ENCODE results near the gene EHD3. TPM values are rescaled to one million over a fixed set of nuclear protein-coding genes. Genes with fewer than 3 reads are reported as not detected.
A peak's percentile ranks its signal among the peaks of the same experiment; 100 is the strongest.

Gene EHD3
- total and polyA plus RNA-seq, 11 donors: 8.9 to 31.9 (median 24.0) TPM

GRCh38 chr2:31267437-31268120 is 33.6 kb downstream of the EHD3 start:
- intact Hi-C loops (cut with DNase I): loop anchor here in 1 of 10 donors (5.0 kb wide), 1 partner anchor 65 kb away; no protein-coding TSS in a partner anchor
- ATAC-seq: no peak
- no peak for TF ChIP-seq POLR2A (IDR thresholded peaks at IDR 0.05)
- 86 to 93% (median 88%) methylated on average over 4 to 8 of the region's 8 CpGs for WGBS, 4 donors
- Histone ChIP-seq H3K27me3 (no peaks in the 10 kb centered on the region), H3K27ac (no peak overlapping the region), H3K4me1 (peaks cover 0 to 29% (median 0%) of the 10 kb centered on the region in 12 donors), H3K4me3 (no peak overlapping the region), H3K36me3 (peaks cover 0 to 20% (median 5%) of the 10 kb centered on the region in 9 donors), H3K9me3 (no peaks in the 10 kb centered on the region)
- DNase-seq: no peak

- ATAC-seq: no peak
- Histone ChIP-seq H3K36me3 (peaks cover 0 to 15% (median 5%) of the 10 kb centered on the region in 9 donors), H3K9me3 (no peaks in the 10 kb centered on the region), H3K27me3 (no peaks in the 10 kb centered on the region), H3K4me3 (no peak overlapping the region), H3K27ac (no peak overlapping the region), H3K4me1 (peaks cover 0 to 36% (median 0%) of the 10 kb centered on the region in 12 donors)
- intact Hi-C loops (cut with DNase I): loop anchor here in 1 of 10 donors (5.0 kb wide), 1 partner anchor 64 kb away; no protein-coding TSS in a partner anchor
- no peak for DNase-seq
- TF ChIP-seq, protein P1, sequence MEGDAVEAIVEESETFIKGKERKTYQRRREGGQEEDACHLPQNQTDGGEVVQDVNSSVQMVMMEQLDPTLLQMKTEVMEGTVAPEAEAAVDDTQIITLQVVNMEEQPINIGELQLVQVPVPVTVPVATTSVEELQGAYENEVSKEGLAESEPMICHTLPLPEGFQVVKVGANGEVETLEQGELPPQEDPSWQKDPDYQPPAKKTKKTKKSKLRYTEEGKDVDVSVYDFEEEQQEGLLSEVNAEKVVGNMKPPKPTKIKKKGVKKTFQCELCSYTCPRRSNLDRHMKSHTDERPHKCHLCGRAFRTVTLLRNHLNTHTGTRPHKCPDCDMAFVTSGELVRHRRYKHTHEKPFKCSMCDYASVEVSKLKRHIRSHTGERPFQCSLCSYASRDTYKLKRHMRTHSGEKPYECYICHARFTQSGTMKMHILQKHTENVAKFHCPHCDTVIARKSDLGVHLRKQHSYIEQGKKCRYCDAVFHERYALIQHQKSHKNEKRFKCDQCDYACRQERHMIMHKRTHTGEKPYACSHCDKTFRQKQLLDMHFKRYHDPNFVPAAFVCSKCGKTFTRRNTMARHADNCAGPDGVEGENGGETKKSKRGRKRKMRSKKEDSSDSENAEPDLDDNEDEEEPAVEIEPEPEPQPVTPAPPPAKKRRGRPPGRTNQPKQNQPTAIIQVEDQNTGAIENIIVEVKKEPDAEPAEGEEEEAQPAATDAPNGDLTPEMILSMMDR (IDR thresholded peaks at IDR 0.05): no peak
- TF ChIP-seq POLR2A (IDR thresholded peaks at IDR 0.05): no peak
- 94 to 100% (median 98%) methylated on average over 2 of the region's 2 CpGs for WGBS, 4 donors
These were observed 34.4 kb downstream of the EHD3 start for GRCh38 chr2:31268344-31268743.

- Histone ChIP-seq H3K9me3 (no peaks in the 10 kb centered on the region), H3K27ac (peak overlapping the region in 3 of 12 donors; percentile 9 to 48 (median 17)), H3K4me1 (peaks cover 0 to 39% (median 0%) of the 10 kb centered on the region in 12 donors), H3K27me3 (no peaks in the 10 kb centered on the region), H3K4me3 (no peak overlapping the region), H3K36me3 (peaks cover 0 to 14% (median 4%) of the 10 kb centered on the region in 9 donors)
- intact Hi-C loops (cut with DNase I): loop anchor here in 1 of 10 donors (5.0 kb wide), 1 partner anchor 63 kb away; no protein-coding TSS in a partner anchor
- TF ChIP-seq POLR2A (IDR thresholded peaks at IDR 0.05): no peak
- TF ChIP-seq, protein P1 (IDR thresholded peaks at IDR 0.05): no peak
- ATAC-seq (peak in 3 of 4 donors; percentile 21 to 50 (median 40)), DNase-seq (no peak)
- WGBS, 4 donors: 46 to 58% (median 54%) methylated on average over 4 of the region's 4 CpGs
These were observed 35.1 kb downstream of the EHD3 start for GRCh38 chr2:31269087-31269486.

- Histone ChIP-seq H3K4me1 (peaks cover 0 to 42% (median under 1%) of the 10 kb centered on the region in 12 donors), H3K27me3 (no peaks in the 10 kb centered on the region), H3K9me3 (no peaks in the 10 kb centered on the region), H3K4me3 (no peak overlapping the region), H3K36me3 (peaks cover 0 to 13% (median 0%) of the 10 kb centered on the region in 9 donors), H3K27ac (peak overlapping the region in 1 of 12 donors; percentile 17)
- ATAC-seq: no peak
- intact Hi-C loops (cut with DNase I): loop anchor here in 1 of 10 donors (5.0 to 10.0 kb wide), 2 partner anchors 33 to 55 kb away; no protein-coding TSS in a partner anchor
- 94 to 98% (median 97%) methylated on average over 3 of the region's 3 CpGs for WGBS, 4 donors
- TF ChIP-seq POLR2A (IDR thresholded peaks at IDR 0.05): no peak
- TF ChIP-seq, protein P1 (IDR thresholded peaks at IDR 0.05): no peak
- DNase-seq: no peak
These were observed 36.2 kb downstream of the EHD3 start for GRCh38 chr2:31270131-31270530.
